ENCODE data around the gene S100A5.

The S100A5 gene

GRCh38 chr1:153507926-153508583 is 32.7 kb downstream of the S100A5 start:
- no peak for DNase-seq (ENCODE audit: low spot score)

- DNase-seq (ENCODE audit: low spot score) = peak; percentile 88
These were observed 33.8 kb downstream of the S100A5 start for GRCh38 chr1:153506831-153507413.

GRCh38 chr1:153506386-153506785 is 34.3 kb downstream of the S100A5 start:
- DNase-seq (ENCODE audit: low spot score) = no peak

GRCh38 chr1:153505576-153505975 is 35.2 kb downstream of the S100A5 start:
- DNase-seq (ENCODE audit: low spot score) = no peak

- DNase-seq (ENCODE audit: low spot score) = no peak
These were observed 37.0 kb downstream of the S100A5 start for GRCh38 chr1:153503766-153504165.

- DNase-seq (ENCODE audit: low spot score) = no peak
These were observed 42.0 kb downstream of the S100A5 start for GRCh38 chr1:153498746-153499145.

GRCh38 chr1:153495536-153495935 is 45.2 kb downstream of the S100A5 start:
- DNase-seq (ENCODE audit: low spot score) = no peak

GRCh38 chr1:153494976-153495535 is 45.7 kb downstream of the S100A5 start:
- DNase-seq (ENCODE audit: low spot score) = peak; percentile 56

- DNase-seq (ENCODE audit: low spot score) = no peak
These were observed 47.3 kb downstream of the S100A5 start for GRCh38 chr1:153493343-153493960.

GRCh38 chr1:153490272-153491051 is 50.3 kb downstream of the S100A5 start:
- peak; percentile 74 for DNase-seq (ENCODE audit: low spot score)

- no peak for DNase-seq (ENCODE audit: low spot score)
These were observed 52.0 kb downstream of the S100A5 start for GRCh38 chr1:153488731-153489130.

- no peak for DNase-seq (ENCODE audit: low spot score)
These were observed 53.0 kb downstream of the S100A5 start for GRCh38 chr1:153487707-153488106.

Data from AG08396 (cell line).